ENCODE measurements around the gene BTAF1.

The BTAF1 gene

GRCh38 chr10:91908337-91909116 is 15.0 kb upstream of the BTAF1 start:
- peak; percentile 89 for DNase-seq (ENCODE audit: low spot score)

DNA sequence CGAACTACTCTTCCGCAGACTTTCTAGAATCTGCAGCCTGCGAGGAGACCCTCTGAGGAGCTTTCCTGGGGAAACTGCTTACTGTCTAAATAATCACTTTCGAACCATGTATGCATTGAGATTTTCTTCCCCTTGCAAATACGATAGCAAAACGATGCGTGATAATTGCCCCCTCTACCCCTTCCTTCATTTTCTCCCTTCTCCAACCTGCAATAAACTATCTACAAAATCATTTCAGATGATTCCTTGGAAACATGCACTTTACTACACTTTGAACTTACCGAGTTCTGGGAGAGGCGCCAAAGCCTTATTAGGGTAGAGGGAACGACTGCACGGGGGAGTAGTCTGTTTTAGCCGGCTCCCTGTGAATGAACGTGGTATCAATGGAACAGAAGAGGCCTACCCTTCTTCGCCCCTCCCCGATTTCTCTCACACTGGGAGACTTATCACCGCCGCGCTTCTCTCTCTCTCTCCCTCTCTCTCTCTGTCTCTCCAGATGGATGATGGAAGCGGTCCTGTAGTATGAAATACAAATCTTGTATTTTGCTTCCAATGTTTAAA is 14.4 kb upstream of the BTAF1 start, which contains the start of gene FGFBP3:
TSS of gene FGFBP3 (minus strand) at position 370 of the 561 bp plus-strand sequence. CDS start 517 bp downstream, outside the sequence.
- DNase-seq (ENCODE audit: low spot score), result peak; percentile 19

DNA sequence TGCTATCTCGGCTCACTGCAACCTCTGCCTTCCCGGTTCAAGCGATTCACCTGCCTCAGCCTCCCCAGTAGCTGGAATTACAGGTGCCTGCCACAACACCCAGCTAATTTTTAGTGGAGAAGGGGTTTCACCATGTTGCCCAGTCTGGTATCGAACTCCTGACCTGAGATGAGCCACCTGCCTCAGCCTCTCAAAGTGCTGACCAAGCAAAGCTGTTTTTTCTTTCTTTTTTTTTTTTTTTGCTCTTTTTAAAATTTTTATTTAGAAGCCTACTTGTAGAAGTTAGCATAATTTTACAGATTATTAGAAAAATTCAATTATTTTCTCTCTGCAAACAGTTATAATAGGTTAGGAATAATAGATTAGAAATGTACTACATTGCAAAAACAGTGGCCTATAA is 13.1 kb upstream of the BTAF1 start:
- no peak for DNase-seq (ENCODE audit: low spot score)

- DNase-seq (ENCODE audit: low spot score), result no peak
Measured at GRCh38 chr10:91919651-91920050, 3.9 kb upstream of the BTAF1 start.

DNA sequence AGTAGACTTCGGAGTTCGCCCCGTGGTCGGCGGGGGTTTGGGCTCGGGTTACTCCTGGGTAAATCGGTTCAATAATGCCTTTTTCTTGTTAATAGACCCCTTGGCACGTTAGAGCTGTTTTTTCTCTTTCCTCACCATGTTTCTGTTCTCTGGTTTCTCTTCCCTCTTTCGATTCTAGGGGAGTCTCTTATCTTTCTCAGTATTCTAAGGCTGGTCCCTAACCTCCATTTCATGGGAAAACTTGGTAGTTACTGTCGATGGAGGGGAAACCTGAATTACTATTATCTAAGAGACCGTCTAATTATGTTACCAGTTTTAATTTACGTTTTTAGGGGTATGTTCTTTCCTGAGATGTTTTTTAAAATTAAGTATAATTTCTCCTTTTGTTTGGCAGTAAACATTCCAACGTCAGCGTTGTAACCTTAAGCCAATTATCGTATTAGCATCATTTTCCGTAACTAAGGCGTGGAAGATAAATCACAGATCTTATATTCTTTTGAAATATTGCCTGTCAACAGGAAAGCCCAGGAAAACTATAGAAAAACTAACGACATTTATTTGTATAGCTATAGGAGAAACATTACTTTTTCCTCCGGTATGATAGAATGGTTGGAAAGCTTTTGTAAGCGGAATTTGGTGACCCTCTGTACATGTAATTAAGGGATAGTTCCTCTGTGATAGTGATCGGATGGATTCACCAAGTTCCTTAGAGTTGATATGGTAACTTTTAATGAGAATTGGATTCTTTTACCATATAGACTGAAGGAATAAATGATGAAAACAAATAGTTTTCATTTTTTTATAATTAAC is 847 bp downstream of the BTAF1 start:
- no peak for DNase-seq (ENCODE audit: low spot score)

GRCh38 chr10:91925022-91925320 is 1.4 kb downstream of the BTAF1 start:
- no peak for DNase-seq (ENCODE audit: low spot score)

GRCh38 chr10:91930939-91931338 is 7.4 kb downstream of the BTAF1 start:
- no peak for DNase-seq (ENCODE audit: low spot score)

GRCh38 chr10:91931526-91932190 is 8.1 kb downstream of the BTAF1 start:
- no peak for DNase-seq (ENCODE audit: low spot score)

DNA sequence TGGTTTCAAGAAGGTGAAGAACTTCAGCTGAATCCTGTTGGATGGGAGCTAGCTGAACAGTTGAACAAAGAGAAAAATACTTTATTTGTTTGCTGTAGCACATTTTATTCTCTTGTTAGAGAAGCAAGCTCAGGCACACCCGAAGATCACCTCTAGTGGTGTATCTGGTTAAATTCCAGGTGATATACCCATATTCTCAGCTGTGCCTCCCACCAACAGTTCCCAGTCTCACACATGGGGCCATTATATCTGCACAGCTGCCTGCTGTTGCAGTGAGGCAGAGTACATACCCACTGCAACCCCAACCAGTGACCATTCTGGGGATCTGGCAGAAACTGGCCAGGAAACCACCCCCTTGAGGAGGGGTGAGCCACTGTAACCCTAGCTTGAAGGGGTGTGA is 9.2 kb downstream of the BTAF1 start:
- DNase-seq (ENCODE audit: low spot score), result no peak

DNA sequence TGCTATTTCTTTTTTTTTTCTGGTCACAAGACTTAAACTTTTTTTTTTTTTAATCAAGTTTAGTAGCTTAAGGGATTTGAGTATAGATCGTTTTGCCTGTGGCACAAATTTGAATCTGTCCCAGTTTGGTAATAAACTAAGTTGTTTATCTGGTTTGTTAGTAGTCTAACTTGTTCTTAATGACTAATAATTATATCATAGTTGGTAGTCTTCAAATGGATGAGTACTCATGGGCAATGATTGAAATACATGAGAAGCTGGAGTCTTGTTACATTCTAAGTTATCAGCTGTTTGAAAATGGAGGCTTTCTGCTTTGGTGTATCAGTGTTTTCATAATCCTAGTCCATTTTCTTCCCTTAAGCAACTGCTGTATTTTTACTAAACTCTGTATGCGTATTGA is 12.3 kb downstream of the BTAF1 start:
- DNase-seq (ENCODE audit: low spot score), result no peak

- DNase-seq (ENCODE audit: low spot score), result no peak
Measured at GRCh38 chr10:91939653-91940052, 16.1 kb downstream of the BTAF1 start.

GRCh38 chr10:91941426-91941825 is 17.9 kb downstream of the BTAF1 start:
- no peak for DNase-seq (ENCODE audit: low spot score)

DNA sequence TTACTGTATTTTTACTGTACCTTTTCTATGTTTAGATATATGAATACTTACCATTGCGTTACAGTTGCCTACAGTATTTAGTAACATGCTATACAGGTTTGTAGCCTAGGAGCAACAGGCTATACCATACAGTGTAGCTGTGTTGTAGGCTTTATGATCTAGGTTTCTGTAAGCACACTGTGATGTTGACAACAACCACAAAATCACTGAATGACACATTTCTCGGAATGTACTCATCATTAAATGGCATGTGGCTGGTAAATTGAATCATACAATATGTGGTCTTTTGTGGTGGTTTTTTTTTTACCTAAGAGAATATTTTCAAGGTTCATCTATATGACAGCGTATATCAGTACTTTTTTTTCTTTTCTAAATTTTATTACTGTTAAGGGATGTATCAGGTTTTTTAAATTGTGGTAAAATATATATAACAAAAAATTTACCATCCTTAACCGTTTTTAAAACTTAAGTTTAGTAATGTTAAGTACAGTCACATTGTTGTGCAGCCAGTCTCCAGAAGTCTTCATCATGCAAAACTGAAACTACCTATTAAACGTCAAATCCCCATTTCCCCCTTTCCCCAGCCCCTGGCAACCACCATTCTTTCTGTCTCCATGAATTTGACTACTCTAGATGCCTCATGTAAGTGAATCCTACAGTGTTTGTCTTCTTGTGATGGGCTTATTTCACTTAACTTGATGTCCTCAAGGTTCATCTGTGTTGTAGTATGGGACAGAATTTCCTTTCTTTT is 21.5 kb downstream of the BTAF1 start:
- DNase-seq (ENCODE audit: low spot score), result peak; percentile 14

DNA sequence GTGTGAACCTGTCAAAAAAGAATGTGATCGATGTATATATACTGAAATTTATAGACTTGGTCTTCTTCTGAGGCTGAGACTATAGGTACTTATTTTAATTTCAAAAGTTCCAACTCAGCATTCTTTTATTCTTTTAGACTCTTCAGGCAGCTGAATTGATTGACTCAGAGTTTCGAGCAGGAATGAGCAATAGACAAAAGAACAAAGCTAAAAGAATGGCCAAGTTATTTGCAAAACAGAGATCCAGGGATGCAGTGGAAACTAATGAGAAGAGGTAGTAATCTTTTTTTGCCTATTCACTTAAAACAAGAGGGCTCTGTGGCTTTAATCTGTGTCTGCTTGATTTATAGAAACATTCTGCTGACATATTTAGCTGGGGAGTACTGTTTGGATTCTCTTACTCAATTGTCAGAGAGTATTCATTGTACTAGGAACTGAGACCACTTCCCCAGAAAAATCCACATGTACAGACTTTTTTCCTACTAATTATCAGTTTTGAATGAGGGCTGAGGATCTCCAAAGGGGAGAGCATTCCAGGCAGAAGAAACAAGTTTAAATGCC is 30.1 kb downstream of the BTAF1 start:
- DNase-seq (ENCODE audit: low spot score), result no peak

DNA sequence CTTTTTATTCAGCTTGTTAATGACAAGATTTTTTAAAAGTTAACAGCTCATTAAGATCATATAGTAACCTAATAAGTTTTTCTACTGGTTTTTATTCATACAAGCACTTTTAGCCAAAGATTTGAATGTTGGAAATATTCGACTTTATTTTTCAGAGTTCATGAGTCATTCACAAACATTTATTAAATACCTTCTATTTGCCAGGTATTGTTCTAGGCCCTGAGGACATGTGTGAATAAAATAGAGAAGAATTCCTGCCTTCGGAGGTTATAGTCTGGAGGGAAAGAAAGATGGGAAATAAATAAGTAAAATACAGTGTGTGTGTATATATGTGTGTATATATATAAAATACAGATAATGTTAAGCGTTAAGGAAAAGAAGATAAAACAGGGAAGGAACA is 31.5 kb downstream of the BTAF1 start:
- no peak for DNase-seq (ENCODE audit: low spot score)

DNA sequence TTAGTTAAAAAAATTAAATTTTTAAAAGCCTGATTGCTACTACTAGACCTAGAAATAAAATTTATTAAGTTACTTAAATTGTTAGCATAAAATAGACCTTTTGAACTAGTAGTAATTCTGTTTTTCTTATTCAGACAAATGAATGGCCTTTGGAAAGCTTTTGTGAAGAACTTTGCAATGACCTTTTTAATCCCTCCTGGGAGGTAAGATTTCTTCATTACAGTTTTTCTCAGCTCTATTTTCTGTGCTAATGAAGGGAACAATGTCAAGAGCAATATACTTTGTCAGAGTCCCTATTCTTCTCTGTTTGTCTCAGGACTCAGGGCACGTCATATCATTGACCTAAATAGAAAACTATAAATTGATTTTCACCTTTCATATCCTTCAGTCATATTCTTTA is 33.5 kb downstream of the BTAF1 start:
- DNase-seq (ENCODE audit: low spot score), result no peak

DNA sequence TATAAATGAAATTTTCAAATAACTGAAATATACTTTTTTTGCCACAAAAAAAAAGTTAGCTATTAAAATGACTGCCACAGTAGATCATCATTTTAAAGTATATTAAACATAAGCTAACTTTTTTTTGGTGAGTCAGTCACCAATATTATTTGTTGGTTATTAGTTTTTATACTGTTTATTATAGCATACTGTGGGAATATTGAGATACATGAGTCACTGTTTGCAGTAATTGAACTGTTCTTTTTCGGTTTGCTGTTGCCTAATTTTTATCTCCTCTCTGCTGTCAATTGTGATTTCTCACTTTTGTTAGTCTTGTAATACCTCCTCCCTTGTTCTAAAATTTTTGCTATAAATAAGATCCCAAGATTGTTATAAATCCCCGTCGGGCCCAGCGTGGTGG is 45.7 kb downstream of the BTAF1 start:
- no peak for DNase-seq (ENCODE audit: low spot score)

DNA sequence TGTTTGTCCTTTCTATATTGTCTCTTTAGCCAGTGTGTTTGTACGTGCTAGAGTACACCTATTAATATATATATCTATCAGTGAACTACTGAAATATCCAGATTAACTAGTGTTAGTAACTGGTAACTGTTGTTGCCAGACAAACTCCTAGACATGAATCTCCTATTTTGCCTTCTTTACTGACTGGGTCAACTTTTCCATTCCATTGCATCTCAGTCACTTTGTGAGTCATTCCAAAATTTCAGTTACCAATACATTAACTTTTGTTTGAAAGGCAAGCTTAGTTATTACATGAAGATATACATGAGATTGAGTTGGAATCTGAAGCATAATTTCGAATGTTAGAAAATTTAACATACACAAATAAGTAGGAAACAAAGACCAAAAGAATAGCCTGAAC is 51.4 kb downstream of the BTAF1 start:
- DNase-seq (ENCODE audit: low spot score), result peak; percentile 61

DNA sequence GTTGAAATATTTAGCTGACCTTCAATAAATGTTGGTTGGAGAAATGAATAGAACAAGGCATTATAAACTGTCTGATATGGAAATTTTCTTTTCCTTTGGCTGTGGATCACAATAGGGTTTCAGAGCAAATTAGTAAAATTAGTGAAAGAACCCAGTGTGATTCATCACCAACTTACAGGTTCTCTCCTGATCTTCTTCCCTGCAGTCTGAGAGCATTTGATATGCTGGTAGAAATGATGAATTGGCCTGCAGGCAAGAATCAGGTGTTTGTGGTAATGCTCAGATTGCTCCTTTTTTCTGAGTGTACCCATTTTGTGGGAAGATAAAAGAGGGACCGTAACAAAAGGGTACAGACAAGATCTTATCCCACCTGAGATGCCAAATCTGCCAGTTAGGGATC is 51.9 kb downstream of the BTAF1 start:
- DNase-seq (ENCODE audit: low spot score), result peak; percentile 9

GRCh38 chr10:91976317-91977051 is 52.9 kb downstream of the BTAF1 start:
- DNase-seq (ENCODE audit: low spot score), result no peak

DNA sequence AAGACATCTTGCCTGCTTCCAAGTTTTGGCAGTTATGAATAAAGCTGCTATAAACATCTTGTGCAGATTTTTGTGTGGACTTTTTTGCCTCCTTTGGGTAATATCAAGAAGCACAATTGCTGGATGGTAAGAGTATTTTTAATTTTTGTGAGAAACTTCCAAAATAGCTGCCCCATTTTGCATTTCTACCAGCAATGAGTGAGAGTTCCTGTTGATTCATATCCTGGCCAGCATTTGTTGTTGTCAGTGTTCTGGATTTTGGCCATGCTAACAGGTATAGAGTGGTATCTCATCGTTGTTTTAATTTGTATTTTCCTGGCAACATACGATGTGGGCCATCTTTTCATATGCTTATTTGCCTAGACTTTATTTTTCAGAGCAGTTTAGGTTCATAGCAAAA is 53.9 kb downstream of the BTAF1 start:
- DNase-seq (ENCODE audit: low spot score), result no peak

All from AG20443 (cell line).